Karpas-422 (cell line): ENCODE measurements around the gene RUSC2. TPM values are rescaled to one million over a fixed set of nuclear protein-coding genes. Genes with fewer than 3 reads are reported as not detected.

ENCODE experiments used
- DNase-seq: peaks from one replicate; pipeline ENCODE4 v3.0.0-alpha.2; 2015
- H2AFZ ChIP-seq: fragments of 200-600 bp; sonication (generic); 2 replicates; pipeline ENCODE4 v1.6.1; 2014; ENCODE audit warnings: antibody characterized with exemption, low read length, mixed read lengths
- H3K27ac ChIP-seq: fragments of 200-600 bp; sonication (generic); 2 replicates; pipeline ENCODE4 v1.5.1; 2014; ENCODE audit warnings: mild to moderate bottlenecking, low read length, moderate library complexity
- H3K27me3 ChIP-seq: fragments of 200-600 bp; sonication (generic); 2 replicates; pipeline ENCODE4 v1.6.1; 2014; ENCODE audit warnings: low read length, mixed read lengths
- H3K36me3 ChIP-seq: fragments of 200-600 bp; sonication (generic); 2 replicates; pipeline ENCODE4 v1.6.1; 2014; ENCODE audit warnings: low read length, mixed read lengths; ENCODE audit not compliant: insufficient read depth
- H3K4me1 ChIP-seq: fragments of 200-600 bp; sonication (generic); 2 replicates; pipeline ENCODE4 v1.6.1; 2014; ENCODE audit warnings: mild to moderate bottlenecking, low read length, mixed read lengths
- H3K4me2 ChIP-seq: fragments of 200-600 bp; sonication (generic); 2 replicates; pipeline ENCODE4 v1.6.1; 2014; ENCODE audit warnings: low read length, low read depth, mild to moderate bottlenecking; ENCODE audit not compliant: poor library complexity, severe bottlenecking
- H3K4me3 ChIP-seq: fragments of 200-600 bp; sonication (generic); 2 replicates; pipeline ENCODE4 v1.5.1; 2014; ENCODE audit warnings: mild to moderate bottlenecking, antibody characterized with exemption, low read length, mixed read lengths
- H3K79me2 ChIP-seq: fragments of 200-600 bp; sonication (generic); 2 replicates; pipeline ENCODE4 v1.6.1; 2014; ENCODE audit warnings: mild to moderate bottlenecking, low read length, mixed read lengths
- H3K9ac ChIP-seq: fragments of 200-600 bp; sonication (generic); 2 replicates; pipeline ENCODE4 v1.6.0; 2014; ENCODE audit warnings: low read length
- H3K9me2 ChIP-seq: fragments of 200-600 bp; sonication (generic), shearing (Covaris generic); replicated peaks from 2 replicates; pipeline ENCODE4 v1.6.0; 2014; ENCODE audit warnings: mild to moderate bottlenecking, low read length, moderate library complexity; ENCODE audit not compliant: insufficient read depth
- H3K9me3 ChIP-seq: fragments of 300-700, 200-600 bp; sonication (generic); 2 replicates; pipeline ENCODE4 v1.6.1; 2014; ENCODE audit warnings: low read length, mixed read lengths
- H4K20me1 ChIP-seq: fragments of 200-600 bp; sonication (generic); 2 replicates; pipeline ENCODE4 v1.6.1; 2014; ENCODE audit warnings: mild to moderate bottlenecking, antibody characterized with exemption, low read length, low read depth; ENCODE audit not compliant: insufficient read depth
- total RNA-seq: library from RNA; depleted of rRNA; stranded (reverse); fragments of >200 nt; shearing (Covaris generic); gene quantifications from 2 replicates; pipeline ENCODE4 v1.2.3, GENCODE V29; 2014; ENCODE audit warnings: low replicate concordance

Gene RUSC2
- total RNA-seq, 1 experiment from 2014 or later, result not detected

- no peak for DNase-seq
- H3K9ac ChIP-seq, result no peak overlapping the region
- no peak overlapping the region for H3K27ac ChIP-seq
- no peaks in the 10 kb centered on the region for H3K9me2 ChIP-seq
- H3K4me2 ChIP-seq, result no peak overlapping the region
- H3K27me3 ChIP-seq, result no peaks in the 10 kb centered on the region
- no peaks in the 10 kb centered on the region for H3K9me3 ChIP-seq
- no peaks in the 10 kb centered on the region for H3K36me3 ChIP-seq
- no peak overlapping the region for H2AFZ ChIP-seq
- no peaks in the 10 kb centered on the region for H3K79me2 ChIP-seq
- H3K4me1 ChIP-seq, result no peaks in the 10 kb centered on the region
- H4K20me1 ChIP-seq, result no peaks in the 10 kb centered on the region
- no peak overlapping the region for H3K4me3 ChIP-seq
Measured at GRCh38 chr9:35499701-35500030, 9.8 kb downstream of the RUSC2 start.

GRCh38 chr9:35500130-35500748, 10.3 kb downstream of the RUSC2 start:
- Histone ChIP-seq H3K27me3 (no peaks in the 10 kb centered on the region), H4K20me1 (no peaks in the 10 kb centered on the region), H3K4me3 (no peak overlapping the region), H3K9me2 (no peaks in the 10 kb centered on the region), H3K4me1 (no peaks in the 10 kb centered on the region), H3K4me2 (no peak overlapping the region), H3K79me2 (no peaks in the 10 kb centered on the region), H3K27ac (no peak overlapping the region), H3K36me3 (no peaks in the 10 kb centered on the region), H3K9me3 (no peaks in the 10 kb centered on the region), H2AFZ (no peak overlapping the region), H3K9ac (no peak overlapping the region)
- no peak for DNase-seq

- Histone ChIP-seq H3K36me3 (no peaks in the 10 kb centered on the region), H3K4me3 (no peak overlapping the region), H3K4me1 (no peaks in the 10 kb centered on the region), H3K27me3 (no peaks in the 10 kb centered on the region), H2AFZ (no peak overlapping the region), H3K4me2 (no peak overlapping the region), H3K27ac (no peak overlapping the region), H3K9me3 (no peaks in the 10 kb centered on the region), H3K79me2 (no peaks in the 10 kb centered on the region), H4K20me1 (no peaks in the 10 kb centered on the region), H3K9ac (no peak overlapping the region), H3K9me2 (no peaks in the 10 kb centered on the region)
- DNase-seq, result no peak
Measured at GRCh38 chr9:35501946-35502345, 12.0 kb downstream of the RUSC2 start.

GRCh38 chr9:35506359-35506758, 16.4 kb downstream of the RUSC2 start:
- no peaks in the 10 kb centered on the region for H3K4me1 ChIP-seq
- H3K9ac ChIP-seq, result no peak overlapping the region
- no peaks in the 10 kb centered on the region for H3K9me3 ChIP-seq
- H3K36me3 ChIP-seq, result no peaks in the 10 kb centered on the region
- H4K20me1 ChIP-seq, result no peaks in the 10 kb centered on the region
- no peaks in the 10 kb centered on the region for H3K27me3 ChIP-seq
- H3K9me2 ChIP-seq, result no peaks in the 10 kb centered on the region
- H3K27ac ChIP-seq, result no peak overlapping the region
- no peak for DNase-seq
- no peaks in the 10 kb centered on the region for H3K79me2 ChIP-seq
- no peak overlapping the region for H2AFZ ChIP-seq
- no peak overlapping the region for H3K4me2 ChIP-seq
- H3K4me3 ChIP-seq, result no peak overlapping the region

GRCh38 chr9:35508069-35508468, 18.2 kb downstream of the RUSC2 start:
- H3K4me2 ChIP-seq, result no peak overlapping the region
- H3K27ac ChIP-seq, result no peak overlapping the region
- no peak for DNase-seq
- H2AFZ ChIP-seq, result no peak overlapping the region
- no peaks in the 10 kb centered on the region for H3K27me3 ChIP-seq
- no peaks in the 10 kb centered on the region for H3K9me3 ChIP-seq
- no peaks in the 10 kb centered on the region for H4K20me1 ChIP-seq
- no peak overlapping the region for H3K4me3 ChIP-seq
- no peaks in the 10 kb centered on the region for H3K36me3 ChIP-seq
- H3K4me1 ChIP-seq, result no peaks in the 10 kb centered on the region
- H3K9me2 ChIP-seq, result no peaks in the 10 kb centered on the region
- no peaks in the 10 kb centered on the region for H3K79me2 ChIP-seq
- no peak overlapping the region for H3K9ac ChIP-seq

- H3K79me2 ChIP-seq, result no peaks in the 10 kb centered on the region
- no peaks in the 10 kb centered on the region for H3K4me1 ChIP-seq
- H4K20me1 ChIP-seq, result no peaks in the 10 kb centered on the region
- H3K9me2 ChIP-seq, result no peaks in the 10 kb centered on the region
- no peak overlapping the region for H3K4me2 ChIP-seq
- no peaks in the 10 kb centered on the region for H3K27me3 ChIP-seq
- H3K9me3 ChIP-seq, result no peaks in the 10 kb centered on the region
- H3K36me3 ChIP-seq, result no peaks in the 10 kb centered on the region
- no peak overlapping the region for H3K4me3 ChIP-seq
- no peak overlapping the region for H2AFZ ChIP-seq
- no peak overlapping the region for H3K27ac ChIP-seq
- no peak for DNase-seq
- H3K9ac ChIP-seq, result no peak overlapping the region
Measured at GRCh38 chr9:35510383-35510753, 20.5 kb downstream of the RUSC2 start.

GRCh38 chr9:35510754-35511428, 21.0 kb downstream of the RUSC2 start:
- Histone ChIP-seq H3K27me3 (no peaks in the 10 kb centered on the region), H3K79me2 (no peaks in the 10 kb centered on the region), H3K27ac (no peak overlapping the region), H2AFZ (no peak overlapping the region), H3K36me3 (no peaks in the 10 kb centered on the region), H3K4me3 (no peak overlapping the region), H3K9me3 (no peaks in the 10 kb centered on the region), H3K4me1 (no peaks in the 10 kb centered on the region), H3K9me2 (no peaks in the 10 kb centered on the region), H3K9ac (no peak overlapping the region), H3K4me2 (no peak overlapping the region), H4K20me1 (no peaks in the 10 kb centered on the region)
- DNase-seq, result no peak

GRCh38 chr9:35511453-35511852, 21.5 kb downstream of the RUSC2 start:
- Histone ChIP-seq H3K4me2 (no peak overlapping the region), H3K27me3 (no peaks in the 10 kb centered on the region), H3K9me2 (no peaks in the 10 kb centered on the region), H3K4me3 (no peak overlapping the region), H4K20me1 (no peaks in the 10 kb centered on the region), H3K9ac (no peak overlapping the region), H3K9me3 (no peaks in the 10 kb centered on the region), H2AFZ (no peak overlapping the region), H3K4me1 (no peaks in the 10 kb centered on the region), H3K27ac (no peak overlapping the region), H3K36me3 (no peaks in the 10 kb centered on the region), H3K79me2 (no peaks in the 10 kb centered on the region)
- no peak for DNase-seq
